Esophagus muscularis mucosa (tissue), 4 donors: Measurements from ENCODE around the gene ARHGAP8. TPM values are rescaled to one million over a fixed set of nuclear protein-coding genes. Genes with fewer than 3 reads are reported as not detected.

Source experiments
- DNase-seq: peaks from one replicate; pipeline ENCODE4 v3.0.0-alpha.2; 2017; ENCODE audit errors: extremely low spot score
- H3K27ac ChIP-seq, 4 donors: fragments of 200-600 bp; sonication (generic); replicated peaks in 1 of 4; 1 replicate in 3 of 4; 2 replicates in 1 of 4; pipeline ENCODE4 v1.5.1; 2016 to 2019; ENCODE audit warnings: mild to moderate bottlenecking in 1 of 4
- H3K27me3 ChIP-seq, 4 donors: fragments of 200-600 bp; sonication (generic); one replicate each; pipeline versions ENCODE4 v1.5.1 to v1.6.0; 2016 to 2019
- H3K36me3 ChIP-seq, 4 donors: fragments of 200-600 bp; sonication (generic); one replicate each; pipeline ENCODE4 v1.5.1; 2016 to 2019
- H3K4me1 ChIP-seq, 4 donors: fragments of 200-600 bp; sonication (generic); one replicate each; pipeline ENCODE4 v1.5.1; 2016 to 2019
- H3K4me3 ChIP-seq, 4 donors: fragments of 200-600 bp; sonication (generic); 1 replicate in 2 of 4; 2 replicates in 2 of 4; pipeline ENCODE4 v1.5.1; 2016 to 2019; ENCODE audit warnings: mild to moderate bottlenecking in 4 of 4, moderate library complexity in 1 of 4
- H3K9me3 ChIP-seq, 4 donors: fragments of 200-600 bp; sonication (generic); 1 replicate in 3 of 4; 2 replicates in 1 of 4; pipeline ENCODE4 v1.5.1; 2016 to 2019
- CTCF ChIP-seq, 3 experiments: fragments of 200-600 bp in 2 of 3; fragments of 450-650 bp in 1 of 3; sonication (generic) in 2 of 3; IDR thresholded peaks; one replicate each; pipeline ENCODE4 v1.5.1; 2017 to 2019; ENCODE audit warnings: antibody characterized with exemption in 3 of 3, mild to moderate bottlenecking in 2 of 3, moderate library complexity in 1 of 3
- EP300 ChIP-seq: sonication (generic); formaldehyde crosslinking; IDR thresholded peaks from one replicate; pipeline ENCODE4 v1.6.1; 2017; ENCODE audit warnings: antibody characterized with exemption
- POLR2A ChIP-seq: fragments of 450-650 bp; IDR thresholded peaks from one replicate; pipeline ENCODE4 v1.6.1; 2017; ENCODE audit warnings: antibody characterized with exemption, moderate library complexity, mild to moderate bottlenecking, low read depth
- POLR2AphosphoS5 ChIP-seq, 2 donors: sonication (generic); formaldehyde crosslinking; IDR thresholded peaks; one replicate each; pipeline ENCODE4 v1.6.1; 2017; ENCODE audit warnings: antibody characterized with exemption in 2 of 2
- WGBS: methylation state at CpG from one replicate; pipeline ENCODE4 v1.1.5; 2018; 5-methylcytosine and 5-hydroxymethylcytosine counted together
- intact Hi-C: fragments of 100-400 bp; cut with DNase I; formaldehyde crosslinking; loops from one replicate; pipeline ENCODE4 v1.15.1; 2023
- total RNA-seq, 4 donors: library from RNA; depleted of rRNA; stranded (reverse); fragments of >200 nt; gene quantifications; one replicate each; pipeline versions ENCODE4 v1.1.0 to v1.2.1, GENCODE V29; 2016

Gene ARHGAP8
- total RNA-seq, 4 donors from 2014 or later: 0.33 to 0.58 TPM; not detected in 2

DNA sequence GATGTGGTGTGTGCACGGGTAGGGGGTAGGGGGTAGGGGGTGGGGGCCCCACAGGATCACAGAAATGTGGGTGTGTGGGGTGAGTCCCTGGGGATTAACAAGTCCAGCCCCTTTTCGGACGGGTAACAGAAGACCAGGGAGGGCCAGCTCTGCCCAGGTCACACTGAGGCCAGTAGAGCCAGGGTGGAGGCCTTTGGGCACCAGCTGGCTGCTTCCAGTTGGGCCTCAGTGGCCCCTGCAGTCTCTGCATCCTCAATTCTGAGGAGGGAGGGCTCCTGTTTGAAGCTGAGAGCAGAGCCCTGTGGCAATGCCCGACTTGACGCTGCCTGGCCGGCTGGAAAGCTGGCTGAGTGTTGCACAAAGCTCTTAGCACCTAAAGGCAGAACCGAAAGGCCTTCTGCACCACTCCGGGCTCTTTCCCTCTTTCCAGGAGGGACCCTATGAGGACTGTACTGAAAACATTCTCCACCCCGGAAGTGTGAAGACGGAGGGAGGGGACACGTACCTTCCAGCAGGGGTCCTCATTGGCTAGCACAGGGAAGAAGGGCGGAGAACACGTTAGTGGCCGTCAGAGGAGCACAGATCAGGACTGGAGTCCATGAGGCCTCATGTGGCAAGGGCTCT, 137.0 kb downstream of the ARHGAP8 start:
- no peak for TF ChIP-seq CTCF (IDR thresholded peaks at IDR 0.05)
- no peak for TF ChIP-seq POLR2A
- TF ChIP-seq POLR2AphosphoS5 (IDR thresholded peaks at IDR 0.05): no peak
- TF ChIP-seq EP300: no peak
- no peak for DNase-seq
- 74% methylated on average over 14 of the region's 14 CpGs for WGBS

DNA sequence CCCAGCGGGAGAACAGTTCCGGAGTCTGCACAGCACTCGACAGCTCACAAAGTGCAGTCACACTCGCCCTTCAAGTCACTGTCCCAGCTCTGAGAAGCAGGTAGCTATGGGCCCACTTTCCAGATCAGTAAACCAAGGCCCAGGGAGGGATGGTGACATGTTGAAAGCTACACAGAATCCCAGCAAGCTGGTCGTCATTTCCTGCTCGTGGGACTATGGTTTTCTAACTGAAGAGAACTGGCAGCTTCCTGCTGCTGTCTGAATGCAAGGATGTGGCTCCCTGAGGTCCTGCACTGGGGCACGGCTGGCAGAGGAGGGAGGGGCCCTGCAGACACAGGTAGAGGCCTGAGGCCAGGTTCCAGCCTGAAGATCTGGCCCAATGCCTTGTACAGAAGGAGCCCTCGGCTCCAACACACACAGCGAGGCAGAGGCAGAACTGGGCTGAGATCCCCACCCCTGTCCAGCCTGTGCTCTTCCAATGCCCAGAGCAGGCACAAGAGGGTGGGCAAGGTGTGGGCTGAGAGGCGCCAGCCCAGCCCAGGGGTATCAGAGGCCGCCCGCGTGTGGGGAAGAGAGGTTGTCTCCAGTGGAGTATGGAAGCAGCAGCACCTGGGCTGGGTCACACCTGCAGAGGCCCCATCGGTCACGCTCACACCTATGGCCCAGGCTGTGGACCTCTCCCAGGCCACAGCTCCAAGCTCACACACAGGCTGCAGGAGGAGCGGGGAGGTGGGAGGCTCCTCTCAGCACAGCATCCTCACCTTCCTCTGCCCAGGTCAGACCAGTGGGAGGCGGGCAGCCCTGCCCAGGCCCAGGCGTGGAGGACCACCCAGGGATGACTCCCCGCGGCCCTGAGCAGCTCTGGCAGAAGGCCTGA, 138.3 kb downstream of the ARHGAP8 start:
- Histone ChIP-seq H3K27me3 (no peaks in the 10 kb centered on the region), H3K9me3 (no peaks in the 10 kb centered on the region), H3K4me3 (no peak overlapping the region), H3K4me1 (no peaks in the 10 kb centered on the region), H3K27ac (no peak overlapping the region), H3K36me3 (peaks cover 0 to 1% (median 0%) of the 10 kb centered on the region in 4 donors)
- no peak for DNase-seq
- TF ChIP-seq CTCF (IDR thresholded peaks at IDR 0.05): no peak
- intact Hi-C loops: no loop called here
- whole genome bisulfite sequencing: 91% methylated on average over 11 of the region's 20 CpGs

More for the DNA sequence above, 137.0 kb downstream of the ARHGAP8 start:
- H3K27me3 ChIP-seq: no peaks in the 10 kb centered on the region
- H3K4me3 ChIP-seq: no peak overlapping the region
- no peaks in the 10 kb centered on the region for H3K9me3 ChIP-seq
- intact Hi-C loops: no loop called here
- H3K36me3 ChIP-seq: no peaks in the 10 kb centered on the region
- no peaks in the 10 kb centered on the region for H3K4me1 ChIP-seq
- H3K27ac ChIP-seq: no peak overlapping the region

DNA sequence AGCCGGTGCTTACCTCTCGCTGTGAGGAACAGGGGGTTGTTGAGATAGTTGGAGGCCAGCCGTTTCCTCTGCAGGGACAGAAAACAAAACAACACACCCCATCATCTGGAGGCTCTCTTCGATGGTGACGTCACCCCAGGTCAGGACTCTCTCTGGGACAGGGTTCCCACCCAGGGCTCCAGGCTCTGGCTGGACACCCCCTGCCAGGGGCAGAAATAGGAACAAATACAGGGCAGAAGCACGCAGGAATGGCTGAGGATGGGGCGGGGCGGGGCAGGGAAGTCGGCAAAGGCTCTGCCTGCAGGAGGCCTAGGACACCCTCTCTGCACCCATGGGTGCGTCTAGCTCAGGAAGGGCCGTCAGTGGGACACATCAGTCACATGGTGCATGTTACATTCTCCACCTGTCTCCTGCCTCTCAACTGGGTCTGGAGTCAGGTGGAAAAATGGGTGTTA, 138.9 kb downstream of the ARHGAP8 start:
- no peaks in the 10 kb centered on the region for H3K4me1 ChIP-seq
- H3K36me3 ChIP-seq: peaks cover 0 to 5% (median 0%) of the 10 kb centered on the region in 4 donors
- DNase-seq: no peak
- WGBS: 83% methylated on average over 8 of the region's 11 CpGs
- H3K27me3 ChIP-seq: no peaks in the 10 kb centered on the region
- TF ChIP-seq EP300: no peak
- TF ChIP-seq POLR2A: no peak
- TF ChIP-seq POLR2AphosphoS5 (IDR thresholded peaks at IDR 0.05): no peak
- no peak for TF ChIP-seq CTCF (IDR thresholded peaks at IDR 0.05)
- H3K27ac ChIP-seq: no peak overlapping the region
- intact Hi-C loops: no loop called here
- H3K4me3 ChIP-seq: no peak overlapping the region
- H3K9me3 ChIP-seq: no peaks in the 10 kb centered on the region

DNA sequence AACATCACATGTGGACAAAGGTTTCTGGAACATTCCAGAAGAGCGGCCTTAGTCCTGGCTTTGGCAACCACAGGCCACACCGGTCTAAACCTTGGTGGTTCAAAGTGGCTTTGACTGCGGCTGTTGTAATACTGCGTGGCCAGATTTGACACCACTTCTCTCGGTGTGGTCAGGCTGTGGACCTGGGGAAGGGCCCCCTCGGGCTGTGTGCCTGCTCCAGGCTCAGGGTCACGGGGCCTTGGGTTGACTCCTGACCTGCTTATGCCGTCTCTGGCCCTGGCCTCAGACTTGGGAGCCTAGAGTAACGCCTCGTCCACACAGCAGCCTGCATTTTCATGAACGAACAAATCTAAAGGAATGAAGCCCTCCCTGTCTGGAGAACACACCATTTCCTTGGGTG, 139.4 kb downstream of the ARHGAP8 start:
- no peak for TF ChIP-seq POLR2AphosphoS5 (IDR thresholded peaks at IDR 0.05)
- TF ChIP-seq EP300: no peak
- TF ChIP-seq POLR2A: no peak
- TF ChIP-seq CTCF (IDR thresholded peaks at IDR 0.05): no peak
- WGBS: 94% methylated on average over 11 of the region's 11 CpGs
- no peak for DNase-seq
- H3K36me3 ChIP-seq: peaks cover 0 to 5% (median 0%) of the 10 kb centered on the region in 4 donors
- no peak overlapping the region for H3K4me3 ChIP-seq
- no peaks in the 10 kb centered on the region for H3K9me3 ChIP-seq
- intact Hi-C loops: no loop called here
- no peaks in the 10 kb centered on the region for H3K27me3 ChIP-seq
- H3K27ac ChIP-seq: no peak overlapping the region
- no peaks in the 10 kb centered on the region for H3K4me1 ChIP-seq
